HUES6 (cell line): Measurements from ENCODE around the gene STK32C.
A peak's percentile ranks its signal among the peaks of the same experiment; 100 is the strongest.

Experiments
- H3K27ac ChIP-seq: 2 replicates; pipeline ENCODE4 v1.7.0; 2013; ENCODE audit warnings: low read depth, mild to moderate bottlenecking, low read length, inconsistent platforms
- H3K27me3 ChIP-seq: 2 replicates; pipeline ENCODE4 v1.6.1; 2013; ENCODE audit warnings: low read length; ENCODE audit not compliant: control insufficient read depth, insufficient read depth
- H3K36me3 ChIP-seq: 2 replicates; pipeline ENCODE4 v1.6.1; 2013; ENCODE audit warnings: low read length; ENCODE audit not compliant: control insufficient read depth, insufficient read depth
- H3K4me1 ChIP-seq: 2 replicates; pipeline ENCODE4 v1.6.1; 2013; ENCODE audit warnings: low read length; ENCODE audit not compliant: control insufficient read depth, insufficient read depth
- H3K4me3 ChIP-seq: 2 replicates; pipeline ENCODE4 v1.5.1; 2013; ENCODE audit warnings: low read depth, low read length
- H3K9ac ChIP-seq: one replicate; pipeline ENCODE4 v1.6.1; 2013; ENCODE audit warnings: mild to moderate bottlenecking, low read length
- H3K9me3 ChIP-seq: 2 replicates; pipeline ENCODE4 v1.6.1; 2013; ENCODE audit warnings: low read depth, low read length; ENCODE audit not compliant: control insufficient read depth, insufficient read depth

Gene STK32C

GRCh38 chr10:132336919-132337407 lies 29.2 kb upstream of the STK32C start:
- Histone ChIP-seq H3K9ac (no peak overlapping the region), H3K9me3 (no peaks in the 10 kb centered on the region), H3K36me3 (no peaks in the 10 kb centered on the region), H3K27me3 (no peaks in the 10 kb centered on the region), H3K4me3 (no peak overlapping the region), H3K27ac (no peak overlapping the region), H3K4me1 (peaks cover 10% of the 10 kb centered on the region)

- Histone ChIP-seq H3K4me1 (peaks cover 10% of the 10 kb centered on the region), H3K27me3 (no peaks in the 10 kb centered on the region), H3K36me3 (no peaks in the 10 kb centered on the region), H3K4me3 (no peak overlapping the region), H3K9me3 (no peaks in the 10 kb centered on the region), H3K27ac (no peak overlapping the region), H3K9ac (no peak overlapping the region)
Observed at GRCh38 chr10:132336064-132336746, 28.5 kb upstream of the STK32C start.

- no peak overlapping the region; the same call in 1 of the 2 replicates for H3K4me3 ChIP-seq
- H3K9ac ChIP-seq, result no peak overlapping the region
- no peaks in the 10 kb centered on the region for H3K27me3 ChIP-seq
- H3K27ac ChIP-seq, result no peak overlapping the region
- no peaks in the 10 kb centered on the region for H3K36me3 ChIP-seq
- no peaks in the 10 kb centered on the region for H3K9me3 ChIP-seq
- peaks cover 10% of the 10 kb centered on the region for H3K4me1 ChIP-seq
Observed at GRCh38 chr10:132335189-132336063, 27.7 kb upstream of the STK32C start.

GRCh38 chr10:132334631-132335188 lies 27.0 kb upstream of the STK32C start:
- Histone ChIP-seq H3K9ac (no peak overlapping the region), H3K4me1 (peaks cover 16% of the 10 kb centered on the region), H3K9me3 (no peaks in the 10 kb centered on the region), H3K27me3 (no peaks in the 10 kb centered on the region), H3K27ac (no peak overlapping the region), H3K4me3 (no peak overlapping the region; the same call in 1 of the 2 replicates), H3K36me3 (no peaks in the 10 kb centered on the region)

- no peak overlapping the region for H3K4me3 ChIP-seq
- peaks cover 19% of the 10 kb centered on the region for H3K4me1 ChIP-seq
- no peak overlapping the region for H3K9ac ChIP-seq
- H3K27me3 ChIP-seq, result no peaks in the 10 kb centered on the region
- no peaks in the 10 kb centered on the region; the same call in 1 of the 2 replicates for H3K36me3 ChIP-seq
- no peak overlapping the region for H3K27ac ChIP-seq
- no peaks in the 10 kb centered on the region for H3K9me3 ChIP-seq
Observed at GRCh38 chr10:132333386-132333785, 25.6 kb upstream of the STK32C start.

- no peaks in the 10 kb centered on the region; the same call in 1 of the 2 replicates for H3K36me3 ChIP-seq
- no peaks in the 10 kb centered on the region for H3K9me3 ChIP-seq
- H3K27me3 ChIP-seq, result no peaks in the 10 kb centered on the region
- no peak overlapping the region for H3K27ac ChIP-seq
- H3K4me3 ChIP-seq, result peak overlapping the region; percentile 67
- peaks cover 19% of the 10 kb centered on the region for H3K4me1 ChIP-seq
- H3K9ac ChIP-seq, result peak overlapping the region; percentile 62
Observed at GRCh38 chr10:132332433-132332754, 24.6 kb upstream of the STK32C start.

- Histone ChIP-seq H3K9me3 (no peaks in the 10 kb centered on the region), H3K9ac (peak within 1 kb of the TSS; percentile 84), H3K4me1 (peaks cover 19% of the 10 kb centered on the region), H3K4me3 (peak within 1 kb of the TSS; percentile 87), H3K36me3 (no peaks in the 10 kb centered on the region; the same call in 1 of the 2 replicates), H3K27ac (0 out of 2 replicates have a peak within 1 kb of the TSS, but pooled peaks have one; percentile 18), H3K27me3 (no peaks in the 10 kb centered on the region)
Observed at GRCh38 chr10:132331601-132332432, 24.1 kb upstream of the STK32C start, which contains the start of gene LRRC27. LRRC27 (plus strand) TSS chr10:132332193; CDS start chr10:132333525, 1,332 bp downstream.

GRCh38 chr10:132330486-132330833 lies 22.7 kb upstream of the STK32C start:
- Histone ChIP-seq H3K27me3 (no peaks in the 10 kb centered on the region), H3K9ac (no peak overlapping the region), H3K27ac (no peak overlapping the region), H3K36me3 (peaks cover 3% of the 10 kb centered on the region), H3K4me3 (peak overlapping the region; percentile 87), H3K4me1 (peaks cover 17% of the 10 kb centered on the region), H3K9me3 (no peaks in the 10 kb centered on the region)

- no peak overlapping the region for H3K9ac ChIP-seq
- peak overlapping the region; percentile 87 for H3K4me3 ChIP-seq
- no peak overlapping the region for H3K27ac ChIP-seq
- H3K27me3 ChIP-seq, result no peaks in the 10 kb centered on the region
- H3K9me3 ChIP-seq, result no peaks in the 10 kb centered on the region
- peaks cover 17% of the 10 kb centered on the region for H3K4me1 ChIP-seq
- H3K36me3 ChIP-seq, result peaks cover 3% of the 10 kb centered on the region
Observed at GRCh38 chr10:132329565-132330485, 22.1 kb upstream of the STK32C start.

- Histone ChIP-seq H3K4me1 (peaks cover 17% of the 10 kb centered on the region), H3K4me3 (no peak overlapping the region), H3K9ac (no peak overlapping the region), H3K9me3 (no peaks in the 10 kb centered on the region), H3K27ac (no peak overlapping the region), H3K27me3 (no peaks in the 10 kb centered on the region), H3K36me3 (peaks cover 5% of the 10 kb centered on the region)
Observed at GRCh38 chr10:132328738-132329137, 21.0 kb upstream of the STK32C start.
